ENCODE data around the gene FXYD3. TPM values are rescaled to one million over a fixed set of nuclear protein-coding genes. Genes with fewer than 3 reads are reported as not detected.

The FXYD3 gene
- total RNA-seq, 4 donors from 2014 or later, result 1.2 to 38.8 (median 4.2) TPM

DNA sequence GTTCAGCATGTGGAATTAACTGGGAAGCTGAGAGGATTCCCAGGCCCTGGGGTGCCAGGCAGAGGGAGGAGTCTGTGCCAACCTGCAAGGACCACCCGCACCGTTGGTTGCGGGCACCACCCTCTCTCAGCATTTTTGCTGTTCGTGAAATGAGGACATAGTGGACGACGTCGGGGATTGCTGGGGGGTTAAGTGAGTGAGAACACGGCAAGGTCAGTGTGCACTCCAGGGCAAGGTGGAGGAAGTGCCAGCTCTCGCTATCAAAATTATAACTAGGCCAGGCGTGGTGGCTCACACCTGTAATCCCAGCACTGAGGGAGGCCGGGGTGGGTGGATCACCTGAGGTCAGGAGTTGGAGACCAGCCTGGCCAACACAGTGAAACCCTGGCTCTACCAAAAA is 2.2 kb downstream of the FXYD3 start:
- Histone ChIP-seq H3K36me3 (no peaks in the 10 kb centered on the region), H3K27ac (peak overlapping the region in 2 of 4 donors; percentile 62 to 91), H3K9me3 (no peaks in the 10 kb centered on the region), H3K27me3 (peaks cover 7% of the 10 kb centered on the region), H3K4me3 (peak overlapping the region in 1 of 2 donors; percentile 42), H3K4me1 (peaks cover 0 to 34% (median 0%) of the 10 kb centered on the region in 3 donors)
- no peak for ATAC-seq
- TF ChIP-seq POLR2AphosphoS5 (IDR thresholded peaks at IDR 0.05) (no peak), EP300 (IDR thresholded peaks at IDR 0.05) (no peak), POLR2A (IDR thresholded peaks at IDR 0.05) (no peak)
- TF ChIP-seq, protein P1, sequence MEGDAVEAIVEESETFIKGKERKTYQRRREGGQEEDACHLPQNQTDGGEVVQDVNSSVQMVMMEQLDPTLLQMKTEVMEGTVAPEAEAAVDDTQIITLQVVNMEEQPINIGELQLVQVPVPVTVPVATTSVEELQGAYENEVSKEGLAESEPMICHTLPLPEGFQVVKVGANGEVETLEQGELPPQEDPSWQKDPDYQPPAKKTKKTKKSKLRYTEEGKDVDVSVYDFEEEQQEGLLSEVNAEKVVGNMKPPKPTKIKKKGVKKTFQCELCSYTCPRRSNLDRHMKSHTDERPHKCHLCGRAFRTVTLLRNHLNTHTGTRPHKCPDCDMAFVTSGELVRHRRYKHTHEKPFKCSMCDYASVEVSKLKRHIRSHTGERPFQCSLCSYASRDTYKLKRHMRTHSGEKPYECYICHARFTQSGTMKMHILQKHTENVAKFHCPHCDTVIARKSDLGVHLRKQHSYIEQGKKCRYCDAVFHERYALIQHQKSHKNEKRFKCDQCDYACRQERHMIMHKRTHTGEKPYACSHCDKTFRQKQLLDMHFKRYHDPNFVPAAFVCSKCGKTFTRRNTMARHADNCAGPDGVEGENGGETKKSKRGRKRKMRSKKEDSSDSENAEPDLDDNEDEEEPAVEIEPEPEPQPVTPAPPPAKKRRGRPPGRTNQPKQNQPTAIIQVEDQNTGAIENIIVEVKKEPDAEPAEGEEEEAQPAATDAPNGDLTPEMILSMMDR (IDR thresholded peaks at IDR 0.05), result no peak
- 80 to 87% methylated on average over 3 to 9 of the region's 11 CpGs for WGBS, 2 donors (ENCODE audit: low coverage in 1 of 2)

DNA sequence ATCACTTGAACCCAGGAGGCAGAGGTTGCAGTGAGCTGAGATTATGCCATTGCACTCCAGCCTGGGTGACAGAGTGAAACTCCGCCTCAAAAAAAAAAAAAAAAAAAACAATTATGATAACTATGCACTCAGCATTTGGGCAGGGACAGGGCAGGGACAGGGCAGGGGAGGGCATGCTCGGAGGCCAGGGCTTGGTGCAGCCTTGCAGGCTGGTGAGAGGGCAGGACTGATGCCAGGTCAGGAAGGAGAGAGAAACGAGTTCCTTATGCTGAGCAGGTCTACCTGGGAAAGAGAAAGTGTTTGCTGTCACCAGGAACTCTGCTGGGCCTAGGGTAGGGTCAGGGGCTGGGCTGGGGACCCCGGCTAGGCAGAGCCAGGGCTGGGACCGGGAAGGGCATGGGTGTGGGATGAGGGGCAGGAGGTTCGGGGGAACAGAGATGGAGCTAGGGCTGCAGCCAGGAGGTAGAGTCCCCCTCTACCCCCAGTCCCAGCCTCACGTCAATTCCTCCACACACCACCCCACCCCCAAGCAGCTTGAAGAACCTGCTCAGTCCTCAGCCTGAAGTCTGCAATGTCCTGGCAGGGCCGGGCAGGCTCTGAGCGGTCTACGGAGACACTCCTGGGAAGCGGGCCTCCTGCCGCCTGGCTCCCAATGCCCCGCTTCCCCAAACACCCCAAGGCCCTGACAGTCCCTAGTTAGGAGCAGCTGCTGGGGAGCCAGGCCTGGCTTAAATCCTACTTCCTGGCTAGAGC is 2.8 kb downstream of the FXYD3 start:
- H3K36me3 ChIP-seq, result no peaks in the 10 kb centered on the region
- peaks cover 7% of the 10 kb centered on the region for H3K27me3 ChIP-seq
- TF ChIP-seq EP300 (IDR thresholded peaks at IDR 0.05) (no peak), POLR2A (IDR thresholded peaks at IDR 0.05) (no peak), POLR2AphosphoS5 (IDR thresholded peaks at IDR 0.05) (no peak)
- TF ChIP-seq, protein P1 (IDR thresholded peaks at IDR 0.05), result no peak
- no peak for ATAC-seq
- H3K4me1 ChIP-seq, result peaks cover 0 to 40% (median 0%) of the 10 kb centered on the region in 3 donors
- 68 to 91% methylated on average over 6 to 8 of the region's 13 CpGs for WGBS, 2 donors (ENCODE audit: low coverage in 1 of 2)
- peak overlapping the region in 1 of 2 donors; percentile 24 for H3K4me3 ChIP-seq
- H3K9me3 ChIP-seq, result no peaks in the 10 kb centered on the region
- H3K27ac ChIP-seq, result peak overlapping the region in 3 of 4 donors; percentile 60 to 91 (median 68)

DNA sequence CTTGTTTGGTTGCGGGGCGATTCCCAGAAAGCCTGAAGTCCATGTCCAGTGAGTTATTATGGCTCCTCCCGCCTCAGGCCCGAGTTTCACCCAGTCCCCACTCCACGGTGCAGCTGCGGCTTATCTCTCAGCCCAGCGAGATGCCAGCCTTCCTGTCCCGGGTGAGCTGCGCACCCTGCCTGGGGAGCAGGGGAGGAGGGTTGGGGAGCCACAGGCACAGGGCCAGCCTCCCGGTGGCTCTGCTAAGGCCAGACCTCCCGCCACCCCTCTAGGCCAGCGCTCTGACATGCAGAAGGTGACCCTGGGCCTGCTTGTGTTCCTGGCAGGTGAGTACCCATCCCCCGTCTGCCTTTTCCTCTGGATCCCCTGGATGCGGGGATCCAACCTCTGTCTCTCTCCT is 3.5 kb downstream of the FXYD3 start:
- H3K36me3 ChIP-seq, result no peaks in the 10 kb centered on the region
- ATAC-seq, result no peak
- peaks cover 7% of the 10 kb centered on the region for H3K27me3 ChIP-seq
- WGBS, 2 donors (ENCODE audit: low coverage in 1 of 2), result 93 to 100% methylated on average over 1 to 3 of the region's 14 CpGs
- peak overlapping the region in 1 of 2 donors; percentile 24 for H3K4me3 ChIP-seq
- H3K27ac ChIP-seq, result peak overlapping the region in 3 of 4 donors; percentile 60 to 91 (median 68)
- H3K9me3 ChIP-seq, result no peaks in the 10 kb centered on the region
- TF ChIP-seq EP300 (IDR thresholded peaks at IDR 0.05), result no peak
- TF ChIP-seq POLR2A (IDR thresholded peaks at IDR 0.05), result no peak
- no peak for TF ChIP-seq POLR2AphosphoS5 (IDR thresholded peaks at IDR 0.05)
- TF ChIP-seq, protein P1 (IDR thresholded peaks at IDR 0.05), result no peak
- peaks cover 0 to 47% (median 0%) of the 10 kb centered on the region in 3 donors for H3K4me1 ChIP-seq

DNA sequence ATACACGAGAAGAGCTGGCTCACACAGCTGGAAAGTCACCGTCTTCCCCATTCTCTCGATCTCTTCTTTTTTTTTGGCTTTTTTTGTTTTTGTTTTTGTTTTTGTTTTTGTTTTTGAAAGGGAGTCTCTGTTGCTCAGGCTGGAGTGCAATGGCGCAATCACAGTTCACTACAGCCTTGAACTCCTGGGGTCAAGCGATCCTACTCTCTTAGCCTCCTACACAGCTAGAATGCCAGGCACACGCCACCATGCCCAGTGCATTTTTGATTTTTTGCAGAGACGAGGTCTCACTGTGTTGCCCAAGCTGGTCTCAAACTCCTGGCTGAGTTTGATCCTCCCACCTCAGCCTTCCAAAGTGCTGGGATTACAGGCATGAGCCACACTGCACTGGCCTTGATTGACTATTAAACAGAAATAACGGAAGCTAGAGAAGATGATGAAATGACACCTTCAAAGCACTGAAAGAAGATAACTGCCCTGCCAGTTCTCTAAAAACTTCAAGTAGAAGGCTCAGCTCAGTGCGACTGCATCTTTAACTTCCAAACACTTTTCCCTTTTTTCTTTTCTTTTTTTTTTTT is 4.0 kb downstream of the FXYD3 start:
- no peak for ATAC-seq
- Histone ChIP-seq H3K9me3 (no peaks in the 10 kb centered on the region), H3K4me1 (peaks cover 0 to 45% (median 0%) of the 10 kb centered on the region in 3 donors), H3K27me3 (peaks cover 7% of the 10 kb centered on the region), H3K4me3 (no peak overlapping the region), H3K27ac (peak overlapping the region in 3 of 4 donors; percentile 60 to 91 (median 68)), H3K36me3 (no peaks in the 10 kb centered on the region)
- no peak for TF ChIP-seq POLR2A (IDR thresholded peaks at IDR 0.05)
- no peak for TF ChIP-seq POLR2AphosphoS5 (IDR thresholded peaks at IDR 0.05)
- 82 to 83% methylated on average over 4 to 5 of the region's 9 CpGs for WGBS, 2 donors (ENCODE audit: low coverage in 1 of 2)

DNA sequence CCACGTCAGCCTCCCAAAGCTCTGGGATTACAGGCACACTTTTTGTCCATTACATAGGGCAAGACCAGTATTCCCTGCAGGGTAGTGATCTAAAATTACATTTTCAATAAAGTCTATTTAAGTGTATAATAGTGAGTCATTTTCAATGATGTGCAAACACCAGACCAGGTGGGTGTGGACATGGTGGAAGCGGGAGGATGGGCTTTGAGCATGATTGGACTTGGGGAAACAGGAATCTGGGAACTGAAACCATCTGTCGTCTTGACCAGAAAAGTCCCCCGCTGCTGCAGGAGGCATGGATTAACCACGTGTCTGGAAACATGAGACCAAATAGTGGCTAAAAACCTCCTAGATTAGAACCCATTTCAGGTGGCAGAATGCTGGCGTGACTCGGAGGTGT is 4.9 kb downstream of the FXYD3 start:
- Histone ChIP-seq H3K4me1 (peaks cover 0 to 46% (median 4%) of the 10 kb centered on the region in 3 donors), H3K27ac (peak overlapping the region in 3 of 4 donors; percentile 55 to 91 (median 64)), H3K4me3 (no peak overlapping the region), H3K9me3 (no peaks in the 10 kb centered on the region), H3K36me3 (no peaks in the 10 kb centered on the region), H3K27me3 (no peaks in the 10 kb centered on the region)
- peak; percentile 31 for ATAC-seq
- 37 to 47% methylated on average over 4 to 7 of the region's 7 CpGs for WGBS, 2 donors (ENCODE audit: low coverage in 1 of 2)
- no peak for TF ChIP-seq EP300 (IDR thresholded peaks at IDR 0.05)
- TF ChIP-seq, protein P1 (IDR thresholded peaks at IDR 0.05), result no peak
- TF ChIP-seq POLR2AphosphoS5 (IDR thresholded peaks at IDR 0.05), result no peak
- TF ChIP-seq POLR2A (IDR thresholded peaks at IDR 0.05), result no peak

Measured in gastroesophageal sphincter (tissue), 4 donors.